ENCODE data around the gene LRRC57. TPM values are rescaled to one million over a fixed set of nuclear protein-coding genes. Genes with fewer than 3 reads are reported as not detected.
"Not testable (repeated sequence)": the region's sequence is repeated elsewhere in the genome, so short reads cannot be mapped to it uniquely, and the experiment has no call there.

Gene LRRC57
- total RNA-seq, 1 donor from 2014 or later = 25.9 TPM

- Histone ChIP-seq H3K4me3 (no peak overlapping the region), H3K9me3 (no peaks in the 10 kb centered on the region), H3K4me1 (no peaks in the 10 kb centered on the region), H3K36me3 (peaks cover 57% of the 10 kb centered on the region), H3K27me3 (no peaks in the 10 kb centered on the region), H3K27ac (no peak overlapping the region)
- ATAC-seq (no peak), DNase-seq (no peak)
- intact Hi-C loops (cut with DNase I) = loop anchor here (10.0 kb wide), 1 partner anchor 86 kb away; no protein-coding TSS in a partner anchor
- TF ChIP-seq CTCF (IDR thresholded peaks at IDR 0.05) = no peak
These were observed 10.1 kb upstream of the LRRC57 start for GRCh38 chr15:42558739-42559138.

GRCh38 chr15:42556550-42557207 is 8.1 kb upstream of the LRRC57 start:
- not testable (repeated sequence) for H3K27ac ChIP-seq, H3K4me3 ChIP-seq, DNase-seq, H3K9me3 ChIP-seq, ATAC-seq, H3K27me3 ChIP-seq, H3K4me1 ChIP-seq
- peaks cover 38% of the 10 kb centered on the region for H3K36me3 ChIP-seq
- intact Hi-C loops (cut with DNase I) = loop anchor here (10.0 kb wide), 1 partner anchor 88 kb away; no protein-coding TSS in a partner anchor

- Histone ChIP-seq H3K4me1 (peaks cover 9% of the 10 kb centered on the region), H3K27ac (peak overlapping the region; percentile 30), H3K9me3 (no peaks in the 10 kb centered on the region), H3K4me3 (no peak overlapping the region), H3K27me3 (no peaks in the 10 kb centered on the region), H3K36me3 (peaks cover 7% of the 10 kb centered on the region)
- DNase-seq (no peak), ATAC-seq (no peak)
- TF ChIP-seq CTCF (IDR thresholded peaks at IDR 0.05) = no peak
- intact Hi-C loops (cut with DNase I) = loop anchor here (10.0 kb wide), 1 partner anchor 91 kb away; no protein-coding TSS in a partner anchor
These were observed 5.0 kb upstream of the LRRC57 start for GRCh38 chr15:42553554-42553953.

GRCh38 chr15:42549741-42550392 is 1.3 kb upstream of the LRRC57 start:
- intact Hi-C loops (cut with DNase I) = loop anchor here (10.0 kb wide), 1 partner anchor 95 kb away; no protein-coding TSS in a partner anchor
- Histone ChIP-seq H3K27ac (peak overlapping the region; percentile 92), H3K36me3 (peaks cover 3% of the 10 kb centered on the region), H3K4me3 (peak overlapping the region; percentile 88), H3K27me3 (no peaks in the 10 kb centered on the region), H3K4me1 (peaks cover 24% of the 10 kb centered on the region), H3K9me3 (no peaks in the 10 kb centered on the region)
- ATAC-seq (no peak), DNase-seq (no peak)
- TF ChIP-seq CTCF (IDR thresholded peaks at IDR 0.05) = no peak

- Histone ChIP-seq H3K27ac (peak overlapping the region; percentile 92), H3K36me3 (peaks cover 11% of the 10 kb centered on the region), H3K4me1 (peaks cover 24% of the 10 kb centered on the region), H3K9me3 (no peaks in the 10 kb centered on the region), H3K27me3 (no peaks in the 10 kb centered on the region), H3K4me3 (peak overlapping the region; percentile 88)
- ATAC-seq = peak; percentile 47
- no peak for DNase-seq
- no peak for TF ChIP-seq CTCF (IDR thresholded peaks at IDR 0.05)
- intact Hi-C loops (cut with DNase I) = no loop called here
These were observed 469 bp upstream of the LRRC57 start for GRCh38 chr15:42549032-42549491.

- H3K27ac ChIP-seq = peak overlapping the region; percentile 92
- peaks cover 24% of the 10 kb centered on the region for H3K4me1 ChIP-seq
- ATAC-seq = peak; percentile 9
- H3K36me3 ChIP-seq = peaks cover 23% of the 10 kb centered on the region
- intact Hi-C loops (cut with DNase I) = no loop called here
- H3K4me3 ChIP-seq = peak overlapping the region; percentile 88
- DNase-seq = no peak
- H3K27me3 ChIP-seq = no peaks in the 10 kb centered on the region
- no peak for TF ChIP-seq CTCF (IDR thresholded peaks at IDR 0.05)
- H3K9me3 ChIP-seq = no peaks in the 10 kb centered on the region
These were observed 710 bp downstream of the LRRC57 start for GRCh38 chr15:42547918-42548248.
